ENCODE measurements around the gene TMEM25.
A peak's percentile ranks its signal among the peaks of the same experiment; 100 is the strongest.
"Not testable (repeated sequence)": the region's sequence is repeated elsewhere in the genome, so short reads cannot be mapped to it uniquely, and the experiment has no call there.

Gene TMEM25

GRCh38 chr11:118530683-118531596 is at the start of gene TMEM25:
Gene TMEM25, plus strand, starts transcription at chr11:118531192. Its CDS starts 610 bp downstream, at chr11:118531802.
- DNase-seq, result peak; percentile 82

- not testable (repeated sequence) for DNase-seq
Observed at GRCh38 chr11:118481238-118481637, 49.8 kb upstream of the TMEM25 start.

GRCh38 chr11:118484405-118484804 is 46.6 kb upstream of the TMEM25 start:
- no peak for DNase-seq

GRCh38 chr11:118485273-118485672 is 45.7 kb upstream of the TMEM25 start:
- no peak for DNase-seq

GRCh38 chr11:118488480-118489109 is 42.4 kb upstream of the TMEM25 start:
- DNase-seq, result peak; percentile 82

- DNase-seq, result no peak
Observed at GRCh38 chr11:118491041-118491440, 40.0 kb upstream of the TMEM25 start.

GRCh38 chr11:118497831-118498230 is 33.2 kb upstream of the TMEM25 start:
- DNase-seq, result no peak

GRCh38 chr11:118503216-118503615 is 27.8 kb upstream of the TMEM25 start:
- no peak for DNase-seq

- DNase-seq, result no peak
Observed at GRCh38 chr11:118511601-118512000, 19.4 kb upstream of the TMEM25 start.

- no peak for DNase-seq
Observed at GRCh38 chr11:118514103-118514502, 16.9 kb upstream of the TMEM25 start.

GRCh38 chr11:118519549-118519948 is 11.4 kb upstream of the TMEM25 start:
- no peak for DNase-seq

- DNase-seq, result peak; percentile 52
Observed at GRCh38 chr11:118521892-118522311, 9.1 kb upstream of the TMEM25 start.

- no peak for DNase-seq
Observed at GRCh38 chr11:118522571-118523072, 8.4 kb upstream of the TMEM25 start.

- no peak for DNase-seq
Observed at GRCh38 chr11:118524356-118524755, 6.6 kb upstream of the TMEM25 start.

- no peak for DNase-seq
Observed at GRCh38 chr11:118524757-118525470, 6.1 kb upstream of the TMEM25 start.

GRCh38 chr11:118526688-118527087 is 4.3 kb upstream of the TMEM25 start:
- DNase-seq, result no peak

- DNase-seq, result no peak
Observed at GRCh38 chr11:118527109-118527508, 3.9 kb upstream of the TMEM25 start, which contains the start of gene TTC36. Gene TTC36, plus strand, starts transcription at chr11:118527474. Its CDS starts 21 bp downstream, at chr11:118527495.

GRCh38 chr11:118528511-118528910 is 2.5 kb upstream of the TMEM25 start:
- no peak for DNase-seq

- no peak for DNase-seq
Observed at GRCh38 chr11:118529584-118530175, 1.3 kb upstream of the TMEM25 start.

GRCh38 chr11:118530180-118530682 is 761 bp upstream of the TMEM25 start:
- peak; percentile 44 for DNase-seq

- DNase-seq, result no peak
Observed at GRCh38 chr11:118531597-118532084, 649 bp downstream of the TMEM25 start.

- DNase-seq, result no peak
Observed at GRCh38 chr11:118532091-118532490, 1.1 kb downstream of the TMEM25 start.
